ENCODE data around the gene FAM187B.
A peak's percentile ranks its signal among the peaks of the same experiment; 100 is the strongest.
"Not testable (repeated sequence)": the region's sequence is repeated elsewhere in the genome, so short reads cannot be mapped to it uniquely, and the experiment has no call there.

FAM187B gene

GRCh38 chr19:35213663-35214632 is 14.6 kb downstream of the FAM187B start:
- DNase-seq (ENCODE audit: low spot score), result peak; percentile 93

GRCh38 chr19:35212241-35212640 is 16.3 kb downstream of the FAM187B start:
- no peak for DNase-seq (ENCODE audit: low spot score)

- peak; percentile 90 for DNase-seq (ENCODE audit: low spot score)
Measured at GRCh38 chr19:35211545-35212230, 16.9 kb downstream of the FAM187B start.

GRCh38 chr19:35209646-35210045 is 18.9 kb downstream of the FAM187B start:
- no peak for DNase-seq (ENCODE audit: low spot score)

- DNase-seq (ENCODE audit: low spot score), result no peak
Measured at GRCh38 chr19:35208121-35208520, 20.4 kb downstream of the FAM187B start.

- peak; percentile 46 for DNase-seq (ENCODE audit: low spot score)
Measured at GRCh38 chr19:35207391-35207871, 21.1 kb downstream of the FAM187B start.

GRCh38 chr19:35206855-35207254 is 21.7 kb downstream of the FAM187B start:
- DNase-seq (ENCODE audit: low spot score), result no peak

- peak; percentile 82 for DNase-seq (ENCODE audit: low spot score)
Measured at GRCh38 chr19:35206379-35206778, 22.2 kb downstream of the FAM187B start.

GRCh38 chr19:35205733-35206323 is 22.7 kb downstream of the FAM187B start:
- no peak for DNase-seq (ENCODE audit: low spot score)

- no peak for DNase-seq (ENCODE audit: low spot score)
Measured at GRCh38 chr19:35204799-35205732, 23.5 kb downstream of the FAM187B start.

GRCh38 chr19:35202722-35203688 is 25.5 kb downstream of the FAM187B start:
- no peak for DNase-seq (ENCODE audit: low spot score)

- no peak for DNase-seq (ENCODE audit: low spot score)
Measured at GRCh38 chr19:35199481-35199880, 29.1 kb downstream of the FAM187B start.

- DNase-seq (ENCODE audit: low spot score), result not testable (repeated sequence)
Measured at GRCh38 chr19:35196861-35197260, 31.7 kb downstream of the FAM187B start.

GRCh38 chr19:35195830-35196229 is 32.7 kb downstream of the FAM187B start:
- no peak for DNase-seq (ENCODE audit: low spot score)

GRCh38 chr19:35194012-35194984 is 34.2 kb downstream of the FAM187B start:
- no peak for DNase-seq (ENCODE audit: low spot score)

- no peak for DNase-seq (ENCODE audit: low spot score)
Measured at GRCh38 chr19:35184884-35185283, 43.7 kb downstream of the FAM187B start.

GRCh38 chr19:35184267-35184666 is 44.3 kb downstream of the FAM187B start:
- DNase-seq (ENCODE audit: low spot score), result no peak

GRCh38 chr19:35181387-35181786 is 47.2 kb downstream of the FAM187B start:
- no peak for DNase-seq (ENCODE audit: low spot score)

GRCh38 chr19:35179830-35180229 is 48.7 kb downstream of the FAM187B start:
- no peak for DNase-seq (ENCODE audit: low spot score)
